Midbrain (tissue), 1 donor: ENCODE measurements around the gene HPGDS.

Experiments used
- DNase-seq: peaks from one replicate; lab custom pipeline; 2025; lab: John Stamatoyannopoulos, UW

The HPGDS gene

GRCh38 chr4:94253036-94253435 lies 89.6 kb downstream of the HPGDS start:
- no peak for DNase-seq

DNA sequence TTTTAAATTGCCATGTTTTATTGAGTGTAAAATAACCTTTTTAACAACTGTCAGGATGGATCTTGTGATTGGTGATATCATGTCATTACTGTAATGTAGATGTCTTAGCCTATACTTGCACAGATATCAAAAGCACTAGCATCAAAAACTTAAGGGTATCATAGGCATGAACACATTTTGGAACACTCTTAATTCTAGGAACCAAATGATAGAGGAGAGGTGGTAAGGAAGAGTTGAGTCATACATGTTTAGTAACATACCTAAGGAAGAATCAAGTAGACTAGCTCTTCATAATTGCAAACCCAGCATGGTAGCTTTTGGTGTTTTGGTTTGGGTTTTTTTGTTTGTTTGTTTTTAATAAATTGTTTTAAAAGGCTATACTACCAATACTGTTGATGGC lies 91.5 kb downstream of the HPGDS start:
- DNase-seq = no peak
